Measurements from ENCODE around the gene CHI3L2.

Gene CHI3L2

DNA sequence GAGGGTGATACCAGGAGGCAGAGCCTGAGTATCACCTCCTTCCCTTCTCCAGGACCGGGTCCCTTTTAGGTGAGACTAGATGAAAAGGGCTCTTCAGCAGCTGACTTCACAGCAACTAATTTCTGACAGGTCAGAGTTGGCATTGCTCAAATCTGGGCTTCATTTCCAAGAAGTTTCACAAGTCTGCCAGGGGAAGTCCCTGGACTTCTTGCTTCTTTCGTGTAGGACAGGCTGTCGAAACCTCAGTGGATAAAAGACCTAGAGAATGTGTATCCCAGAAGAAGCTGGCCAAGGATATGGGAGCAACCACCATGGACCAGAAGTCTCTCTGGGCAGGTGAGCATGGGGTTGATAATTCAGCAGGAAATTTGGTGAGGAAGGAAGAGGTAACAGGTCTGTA lies at the start of gene CHI3L2:
TSS of gene CHI3L2 (plus strand) at position 280 of the 400 bp plus-strand sequence. CDS start at position 297, 17 bp downstream.
- DNase-seq = no peak

GRCh38 chr1:111179968-111180533 lies 47.5 kb upstream of the CHI3L2 start:
- no peak for DNase-seq

GRCh38 chr1:111182052-111182451 lies 45.5 kb upstream of the CHI3L2 start:
- no peak for DNase-seq

GRCh38 chr1:111183308-111184069 lies 44.0 kb upstream of the CHI3L2 start:
- no peak for DNase-seq

DNA sequence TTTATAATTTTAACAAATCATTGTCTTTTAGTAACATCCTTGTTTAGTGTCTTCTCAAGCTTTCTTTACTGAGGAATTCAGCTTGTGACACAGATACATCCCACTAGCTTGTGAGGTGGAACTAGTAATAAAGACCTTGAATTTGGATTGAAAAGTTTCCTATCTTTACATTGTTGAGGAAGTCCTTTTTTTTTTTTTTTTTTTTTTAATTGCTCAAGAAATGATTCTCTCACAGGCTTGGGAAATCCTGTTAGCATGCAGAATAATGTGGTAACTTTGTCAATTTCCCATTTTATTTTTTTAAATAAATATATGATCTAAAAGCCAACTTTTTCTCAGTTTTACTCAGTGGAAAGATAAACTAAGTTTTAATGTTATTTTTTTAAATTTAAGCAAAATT lies 42.9 kb upstream of the CHI3L2 start:
- no peak for DNase-seq

DNA sequence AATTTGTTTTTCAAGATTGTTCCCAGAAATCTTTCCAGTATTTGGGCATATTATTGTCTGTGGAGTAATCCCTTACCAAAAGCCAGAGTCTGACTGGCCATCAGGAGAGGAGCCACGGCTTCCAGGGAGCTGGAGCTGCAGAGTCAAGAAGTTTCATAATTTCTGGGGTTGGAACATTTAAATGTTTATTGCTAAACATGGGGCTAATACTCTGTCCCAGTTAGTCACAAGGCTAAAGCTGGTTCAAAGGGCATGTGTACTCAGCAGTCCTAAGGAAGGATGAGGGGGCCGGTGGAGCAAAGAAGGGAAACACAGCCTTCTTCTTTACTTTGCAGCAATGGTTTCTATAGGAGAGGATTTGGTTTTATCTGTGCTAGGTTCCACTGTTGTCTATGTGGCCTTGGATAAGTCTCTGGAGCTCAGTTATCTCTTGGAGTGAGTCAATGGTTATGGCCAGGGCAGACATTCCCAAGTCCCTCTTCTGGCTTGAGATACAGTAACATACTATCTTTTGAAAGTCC lies 36.5 kb upstream of the CHI3L2 start:
- DNase-seq = no peak

DNA sequence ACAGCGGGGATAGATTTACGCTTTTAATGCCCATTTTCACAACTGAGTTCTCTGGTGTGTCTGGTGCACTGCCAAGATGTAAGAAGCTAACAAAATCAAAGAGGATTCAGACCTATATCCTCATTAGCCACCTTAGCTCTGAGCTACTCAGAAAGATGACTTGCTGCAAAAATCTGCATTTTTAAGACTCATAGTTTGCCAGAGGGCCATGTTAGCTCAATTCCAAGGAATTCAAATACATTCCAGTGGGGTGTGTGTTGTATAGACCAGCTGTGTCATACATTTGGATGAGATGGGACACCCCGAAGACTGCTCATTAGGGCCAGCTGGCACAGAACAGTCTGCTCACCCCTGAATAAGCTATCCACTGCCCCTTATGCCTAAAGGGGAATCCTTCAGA lies 36.0 kb upstream of the CHI3L2 start:
- DNase-seq = no peak

DNA sequence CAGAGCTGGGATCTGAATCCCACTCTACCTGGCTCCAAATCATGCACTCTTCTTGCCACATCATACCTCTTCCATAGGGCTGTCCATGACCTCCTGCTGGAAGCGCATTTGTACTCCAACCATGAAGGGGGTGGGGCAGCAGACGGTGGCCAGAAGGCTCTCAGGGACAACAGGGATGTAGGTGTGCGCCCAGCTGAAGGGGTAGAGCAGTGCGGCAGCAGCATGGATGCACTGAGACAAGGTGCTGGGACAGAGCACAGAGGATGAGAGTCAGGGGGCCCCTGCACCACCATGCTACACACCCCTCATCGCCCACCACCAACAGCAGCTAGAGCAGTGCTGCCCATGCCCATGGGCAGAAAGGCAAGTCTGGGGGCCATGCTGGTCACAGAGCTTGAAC lies 35.4 kb upstream of the CHI3L2 start:
- DNase-seq = no peak

GRCh38 chr1:111192658-111193519 lies 34.6 kb upstream of the CHI3L2 start:
- DNase-seq = no peak

GRCh38 chr1:111193712-111194480 lies 33.6 kb upstream of the CHI3L2 start:
- no peak for DNase-seq

GRCh38 chr1:111195002-111195684 lies 32.4 kb upstream of the CHI3L2 start:
- no peak for DNase-seq

GRCh38 chr1:111196213-111196612 lies 31.3 kb upstream of the CHI3L2 start:
- DNase-seq = no peak

- DNase-seq = no peak
These were observed 29.8 kb upstream of the CHI3L2 start for GRCh38 chr1:111197598-111198284.

DNA sequence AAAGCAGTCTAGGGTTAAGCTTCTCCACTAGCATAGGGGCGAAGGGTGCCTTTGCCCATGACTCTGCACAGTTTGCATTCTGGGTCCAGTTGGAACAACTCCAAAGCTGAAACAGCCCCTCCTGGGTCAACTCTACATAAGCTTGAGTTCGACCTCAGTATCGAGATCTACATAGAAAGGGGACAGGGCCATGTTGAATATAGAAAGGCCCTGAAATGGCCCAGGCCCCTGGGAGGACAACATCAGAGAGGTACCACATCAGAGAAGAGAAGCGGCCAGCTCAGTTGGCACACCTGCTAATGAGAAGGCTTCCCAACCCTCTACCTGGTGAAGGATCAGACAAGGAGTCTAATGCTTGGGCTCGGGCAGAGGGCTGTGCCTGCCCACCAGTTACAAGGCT lies 28.7 kb upstream of the CHI3L2 start:
- no peak for DNase-seq

DNA sequence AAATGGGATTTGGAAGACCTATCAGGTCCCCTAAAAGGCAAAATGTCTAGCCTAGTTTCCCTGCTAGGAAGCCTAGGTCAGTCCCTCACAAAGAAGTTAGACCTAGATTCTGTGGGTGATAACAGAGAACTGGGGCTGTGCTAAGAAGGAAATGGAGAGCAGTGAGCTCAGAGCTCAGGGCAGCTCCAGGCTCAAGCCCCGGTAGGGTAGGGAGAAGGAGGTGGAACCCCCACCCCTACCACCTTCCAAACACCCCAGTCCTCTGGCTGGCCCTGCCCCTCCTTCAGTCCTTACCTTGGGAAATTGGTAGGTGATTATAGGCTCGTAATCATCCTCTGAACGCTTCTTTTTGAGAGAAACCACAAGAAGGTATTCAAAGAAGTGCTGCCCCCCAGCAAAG lies 28.2 kb upstream of the CHI3L2 start:
- DNase-seq = no peak

DNA sequence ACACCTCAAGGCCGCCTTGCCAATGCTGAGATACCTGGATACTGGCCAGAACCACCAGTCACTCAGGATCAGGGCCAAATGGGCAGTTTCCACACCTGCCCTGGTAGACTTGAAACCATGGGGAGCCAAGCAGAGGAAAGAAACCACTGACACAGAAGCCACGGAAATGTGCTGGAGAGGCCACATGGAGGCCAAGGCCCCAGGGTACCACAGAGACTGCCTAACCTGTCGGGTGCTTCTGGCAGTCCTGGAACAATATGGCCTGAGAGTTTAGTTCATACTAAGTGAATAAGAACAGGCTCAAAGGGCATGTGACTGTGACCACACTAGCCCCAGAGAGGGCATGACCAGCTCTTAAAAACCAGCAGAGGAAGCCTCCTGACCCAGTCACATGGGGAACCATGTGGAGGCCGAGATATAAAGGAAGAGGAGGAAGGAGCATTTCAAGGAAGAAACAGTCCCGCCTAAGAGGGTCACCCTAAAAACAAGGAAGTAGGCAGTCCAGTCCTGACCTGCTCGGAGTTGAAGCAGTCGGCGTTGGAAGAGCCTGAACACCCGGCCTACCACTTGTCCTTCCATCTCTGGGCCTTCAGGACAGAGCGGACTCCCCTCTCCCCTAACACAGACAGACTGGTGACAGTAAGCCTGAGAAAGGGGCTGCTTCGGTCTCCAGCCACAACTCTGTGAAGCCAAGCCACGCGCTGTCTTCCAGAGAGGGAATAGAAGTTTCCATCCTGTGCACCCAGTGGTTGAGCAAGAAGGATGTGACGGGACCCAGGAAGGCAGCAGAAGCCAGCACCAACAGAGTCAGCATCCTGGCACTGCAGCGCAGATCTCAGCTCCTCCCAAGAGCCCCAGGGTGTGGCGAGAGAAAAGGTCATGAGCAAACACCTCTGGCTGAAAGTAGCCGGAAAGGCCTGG lies 27.4 kb upstream of the CHI3L2 start, which contains the start of gene DENND2D:
TSS of gene DENND2D (minus strand) at position 766 of the 921 bp plus-strand sequence. CDS start at position 579, 187 bp downstream.
- no peak for DNase-seq

- no peak for DNase-seq
These were observed 26.7 kb upstream of the CHI3L2 start for GRCh38 chr1:111200802-111201161.

- no peak for DNase-seq
These were observed 26.0 kb upstream of the CHI3L2 start for GRCh38 chr1:111201275-111202090.

GRCh38 chr1:111202366-111202706 lies 25.2 kb upstream of the CHI3L2 start:
- no peak for DNase-seq
